ENCODE data around the gene CD84. TPM values are rescaled to one million over a fixed set of nuclear protein-coding genes. Genes with fewer than 3 reads are reported as not detected.

CD84 gene
- total RNA-seq, 1 experiment from 2014 or later: not detected

- Histone ChIP-seq H3K9me2 (replicated peaks; ENCODE audit: low read length) (no peaks in the 10 kb centered on the region), H3K27ac (ENCODE audit: low read length) (no peak overlapping the region), H3F3A (ENCODE audit: low read length, unreplicated experiment) (no peaks in the 10 kb centered on the region), H3K4me3 (ENCODE audit: low read length) (no peak overlapping the region), H4K20me1 (ENCODE audit: low read length) (no peaks in the 10 kb centered on the region), H2AFZ (ENCODE audit: low read length) (no peak overlapping the region), H3K27me3 (ENCODE audit: low read length) (peaks cover 77% of the 10 kb centered on the region), H3K9me3 (ENCODE audit: low read length) (no peaks in the 10 kb centered on the region), H3K4me1 (ENCODE audit: insufficient read depth, low read length) (no peaks in the 10 kb centered on the region), H3K4me2 (ENCODE audit: low read length) (no peak overlapping the region), H3K9ac (ENCODE audit: low read length) (no peak overlapping the region), H3K36me3 (ENCODE audit: low read depth, low read length) (no peaks in the 10 kb centered on the region), H3K79me2 (ENCODE audit: low read length) (no peaks in the 10 kb centered on the region)
- ATAC-seq: no peak
- BruUV-seq (replicated peaks): no TSS peak
- POLR2A ChIA-PET (ENCODE audit: unreplicated experiment): no interaction called here
- intact Hi-C loops (cut with micrococcal nuclease): no loop called here
- TF ChIP-seq EZH2phosphoT487 (IDR thresholded peaks at IDR 0.05; ENCODE audit: borderline replicate concordance, low read length): no peak
- no peak for TF ChIP-seq CTCF (conservative IDR thresholded peaks at IDR 0.05; ENCODE audit: low read depth, low read length)
- no peak for TF ChIP-seq EZH2 (IDR thresholded peaks at IDR 0.05; ENCODE audit: low read length, unreplicated experiment)
- CTCF ChIA-PET: no interaction called here
- DNase-seq: no peak
These were observed 87.3 kb downstream of the CD84 start for GRCh38 chr1:160491981-160492380.

Other genes starting within 250 kb of the CD84 start
- gene COPA, start 236.2 kb downstream of the CD84 start, total RNA-seq (2014; rRNA removed): 141 and 142 TPM in 2 replicates
- gene NCSTN, start 236.1 kb downstream of the CD84 start, total RNA-seq (2014; rRNA removed): 48.2 and 49.6 TPM in 2 replicates
- gene NHLH1, start 212.4 kb downstream of the CD84 start, total RNA-seq (2014; rRNA removed): not detected in 2 replicates
- gene VANGL2, start 178.9 kb downstream of the CD84 start, total RNA-seq (2014; rRNA removed): 0.06 and 0.44 TPM in 2 replicates
- gene SLAMF6, start 56.2 kb downstream of the CD84 start, total RNA-seq (2014; rRNA removed): not detected in 2 replicates
- not detected in 2 replicates for gene SLAMF1, start 67.5 kb upstream of the CD84 start, total RNA-seq (2014; rRNA removed)
- gene CD48, start 132.3 kb upstream of the CD84 start, total RNA-seq (2014; rRNA removed): not detected in 2 replicates
- 0.15 and 0.46 TPM in 2 replicates for gene SLAMF7, start 159.8 kb upstream of the CD84 start, total RNA-seq (2014; rRNA removed)
- gene LY9, start 216.7 kb upstream of the CD84 start, total RNA-seq (2014; rRNA removed): not detected in 2 replicates

All from PC-3 (cell line).